Measurements from ENCODE around the gene UNC93B1.
A peak's percentile ranks its signal among the peaks of the same experiment; 100 is the strongest.

The UNC93B1 gene

GRCh38 chr11:68051191-68052136, 47.6 kb upstream of the UNC93B1 start:
- TF ChIP-seq CEBPB (IDR thresholded peaks at IDR 0.05), result no peak
- TF ChIP-seq TCF12 (IDR thresholded peaks at IDR 0.05; ENCODE audit: low read depth), result peak; percentile 19; the same call in 1 of the 2 replicates
- no peak for TF ChIP-seq USF1 (IDR thresholded peaks at IDR 0.05)
- TF ChIP-seq MAX (IDR thresholded peaks at IDR 0.05), result peak; percentile 38; the same call in 1 of the 2 replicates
- TF ChIP-seq EP300 (IDR thresholded peaks at IDR 0.05; ENCODE audit: borderline replicate concordance), result no peak
- no peak for TF ChIP-seq CREB1 (IDR thresholded peaks at IDR 0.05; ENCODE audit: low read depth)

GRCh38 chr11:68050371-68050841, 46.5 kb upstream of the UNC93B1 start:
- TF ChIP-seq ZBTB7A (IDR thresholded peaks at IDR 0.05; ENCODE audit: low read depth), result no peak
- TF ChIP-seq RAD21 (IDR thresholded peaks at IDR 0.05; ENCODE audit: low read depth), result no peak

GRCh38 chr11:68049509-68050370, 45.8 kb upstream of the UNC93B1 start:
- TF ChIP-seq NFIC (IDR thresholded peaks at IDR 0.05) (peak; percentile 61), CEBPB (IDR thresholded peaks at IDR 0.05) (no peak), FOXM1 (IDR thresholded peaks at IDR 0.05; ENCODE audit: borderline replicate concordance, low read depth) (no peak), EP300 (IDR thresholded peaks at IDR 0.05; ENCODE audit: borderline replicate concordance) (no peak), REST (IDR thresholded peaks at IDR 0.05; ENCODE audit: low read depth) (no peak), YY1 (IDR thresholded peaks at IDR 0.05; ENCODE audit: low read depth) (no peak), CREB1 (IDR thresholded peaks at IDR 0.05; ENCODE audit: low read depth) (no peak), TCF12 (IDR thresholded peaks at IDR 0.05; ENCODE audit: low read depth) (peak; percentile 8; the same call in 1 of the 2 replicates), EGR1 (IDR thresholded peaks at IDR 0.05) (no peak), TEAD4 (IDR thresholded peaks at IDR 0.05) (no peak), USF1 (IDR thresholded peaks at IDR 0.05) (no peak), MAX (IDR thresholded peaks at IDR 0.05) (no peak), RAD21 (IDR thresholded peaks at IDR 0.05; ENCODE audit: low read depth) (no peak), ZBTB7A (IDR thresholded peaks at IDR 0.05; ENCODE audit: low read depth) (no peak)

GRCh38 chr11:68048681-68049508, 45.0 kb upstream of the UNC93B1 start:
- TF ChIP-seq MAX (IDR thresholded peaks at IDR 0.05) (no peak), EGR1 (IDR thresholded peaks at IDR 0.05) (no peak), EP300 (IDR thresholded peaks at IDR 0.05; ENCODE audit: borderline replicate concordance) (no peak), USF1 (IDR thresholded peaks at IDR 0.05) (no peak), RAD21 (IDR thresholded peaks at IDR 0.05; ENCODE audit: low read depth) (no peak), FOXM1 (IDR thresholded peaks at IDR 0.05; ENCODE audit: borderline replicate concordance, low read depth) (no peak), YY1 (IDR thresholded peaks at IDR 0.05; ENCODE audit: low read depth) (no peak), NFIC (IDR thresholded peaks at IDR 0.05) (no peak), TAF1 (IDR thresholded peaks at IDR 0.05; ENCODE audit: low read depth) (no peak), TCF12 (IDR thresholded peaks at IDR 0.05; ENCODE audit: low read depth) (no peak), TEAD4 (IDR thresholded peaks at IDR 0.05) (no peak), CREB1 (IDR thresholded peaks at IDR 0.05; ENCODE audit: low read depth) (no peak), ZBTB7A (IDR thresholded peaks at IDR 0.05; ENCODE audit: low read depth) (no peak), CEBPB (IDR thresholded peaks at IDR 0.05) (no peak), REST (IDR thresholded peaks at IDR 0.05; ENCODE audit: low read depth) (no peak)

All from Ishikawa (cell line).